MM.1S (cell line): ENCODE data around the gene TM4SF5.

Experiments used
- DNase-seq: peaks from one replicate; pipeline ENCODE4 v3.0.0-alpha.2; 2015
- H2AFZ ChIP-seq: fragments of 300-600 bp; sonication (generic); 2 replicates; pipeline ENCODE4 v1.6.0; 2016; ENCODE audit warnings: antibody characterized with exemption, low read length
- H3F3A ChIP-seq: fragments of 300-600 bp; sonication (generic); 2 replicates; pipeline ENCODE4 v1.6.1; 2016; ENCODE audit warnings: mild to moderate bottlenecking, antibody characterized with exemption, low read length, moderate library complexity, mixed read lengths; ENCODE audit not compliant: insufficient read depth
- H3K27ac ChIP-seq: fragments of 300-600 bp; sonication (generic); 2 replicates; pipeline ENCODE4 v1.5.1; 2016; ENCODE audit warnings: mild to moderate bottlenecking, low read length
- H3K27me3 ChIP-seq: fragments of 300-600 bp; sonication (generic); replicated peaks from 2 replicates; pipeline ENCODE4 v1.6.0; 2016; ENCODE audit warnings: low read length; ENCODE audit not compliant: insufficient read depth
- H3K36me3 ChIP-seq: fragments of 300-600 bp; sonication (generic); replicated peaks from 2 replicates; pipeline ENCODE4 v1.6.1; 2016; ENCODE audit warnings: mild to moderate bottlenecking, low read length, mixed read lengths; ENCODE audit not compliant: insufficient read depth
- H3K4me1 ChIP-seq: fragments of 300-600 bp; sonication (generic); 2 replicates; pipeline ENCODE4 v1.6.1; 2016; ENCODE audit warnings: low read length, mixed read lengths
- H3K4me2 ChIP-seq: fragments of 300-600 bp; sonication (generic); 2 replicates; pipeline ENCODE4 v1.6.0; 2016; ENCODE audit warnings: low read depth, low read length
- H3K4me3 ChIP-seq: fragments of 300-600 bp; sonication (generic); 2 replicates; pipeline ENCODE4 v1.5.1; 2016; ENCODE audit warnings: low read length, mixed read lengths
- H3K79me2 ChIP-seq: fragments of 300-600 bp; sonication (generic); 2 replicates; pipeline ENCODE4 v1.6.1; 2016; ENCODE audit warnings: mixed run types, low read length, mixed read lengths
- H3K9ac ChIP-seq: fragments of 300-600 bp; sonication (generic); 2 replicates; pipeline ENCODE4 v1.6.1; 2016; ENCODE audit warnings: low read length, mixed read lengths
- H3K9me2 ChIP-seq: fragments of 300-600 bp; sonication (generic); replicated peaks from 2 replicates; pipeline ENCODE4 v1.6.1; 2016; ENCODE audit warnings: mild to moderate bottlenecking, low read length, mixed read lengths; ENCODE audit not compliant: insufficient read depth
- H3K9me3 ChIP-seq: fragments of 300-600 bp; sonication (generic); replicated peaks from 2 replicates; pipeline ENCODE4 v1.6.1; 2016; ENCODE audit warnings: mild to moderate bottlenecking, low read length, mixed read lengths; ENCODE audit not compliant: insufficient read depth
- H4K20me1 ChIP-seq: fragments of 300-600 bp; sonication (generic); 2 replicates; pipeline ENCODE4 v1.6.1; 2016; ENCODE audit warnings: mild to moderate bottlenecking, low read length, moderate library complexity, mixed read lengths; ENCODE audit not compliant: insufficient read depth
- CTCF ChIP-seq: fragments of 300-600 bp; sonication (generic); IDR thresholded peaks from 2 replicates; pipeline ENCODE4 v1.5.1; 2016; ENCODE audit warnings: antibody characterized with exemption, low read length, mixed read lengths
- EZH2 ChIP-seq: fragments of 300-600 bp; sonication (generic); optimal IDR thresholded peaks from 2 replicates; pipeline ENCODE3; 2017; ENCODE audit warnings: low read depth, mild to moderate bottlenecking, antibody characterized with exemption, low read length, mixed read lengths
- EZH2phosphoT487 ChIP-seq: fragments of 300-600 bp; sonication (generic); IDR thresholded peaks from 2 replicates; pipeline ENCODE4 v1.6.1; 2018; ENCODE audit warnings: antibody characterized with exemption, low read length

The TM4SF5 gene

DNA sequence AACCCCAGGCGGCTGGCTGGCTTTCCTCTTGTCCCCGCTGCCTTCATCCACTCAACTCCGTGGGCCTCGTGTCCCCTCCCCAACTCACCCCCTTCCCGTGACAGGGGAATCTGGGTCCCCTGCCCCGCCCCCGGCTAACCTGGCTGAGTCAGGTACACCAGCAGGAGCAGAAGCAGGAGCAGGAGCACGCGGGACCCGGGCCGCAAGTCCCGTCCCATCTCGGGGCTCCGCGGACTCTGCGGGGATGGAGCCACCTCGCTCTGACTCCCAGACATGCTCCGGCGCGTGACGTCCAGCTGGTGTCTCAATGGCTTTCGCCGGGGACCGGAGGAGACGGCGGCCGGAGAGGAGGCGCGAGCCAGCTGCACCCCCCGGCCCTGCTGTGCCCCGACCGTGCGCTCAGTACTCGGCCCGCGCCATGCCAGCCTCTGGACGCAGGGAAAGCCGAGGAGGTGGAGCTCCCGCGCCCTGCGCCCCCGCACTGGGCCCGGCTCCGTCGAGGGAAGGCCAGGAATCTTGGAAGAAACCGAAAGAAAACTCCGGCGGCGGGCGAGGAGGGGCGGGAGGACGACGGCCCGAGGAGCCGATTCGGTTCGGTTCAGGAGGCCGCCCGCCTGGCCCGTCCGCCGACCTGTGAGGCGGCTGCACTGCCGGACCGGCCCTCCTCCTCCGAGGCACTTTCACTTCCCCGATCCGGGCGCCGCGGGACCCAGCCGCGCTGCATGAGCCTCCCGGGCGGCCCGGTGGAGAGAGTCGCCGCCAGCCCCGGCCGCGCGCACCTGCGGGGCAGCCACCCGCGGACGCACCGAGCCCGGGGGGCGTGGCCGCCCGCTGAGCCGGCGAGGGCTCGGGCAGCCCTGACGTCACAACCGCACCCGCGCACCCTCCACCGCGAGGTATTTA is 32.3 kb upstream of the TM4SF5 start, which contains the start of the genes CXCL16 and ZMYND15:
Gene CXCL16 (minus strand): TSS at position 807 of the 903 bp plus-strand sequence. CDS start 589 bp downstream, at position 218.
Gene ZMYND15 (plus strand): TSS at position 712 of the 903 bp plus-strand sequence. CDS start 716 bp downstream, outside the sequence.
- H3K27ac ChIP-seq, result no peak within 1 kb of the TSS
- H3K36me3 ChIP-seq, result no peaks in the 10 kb centered on the region
- peak within 1 kb of the TSS; percentile 99 for H2AFZ ChIP-seq
- H4K20me1 ChIP-seq, result no peaks in the 10 kb centered on the region
- H3K4me1 ChIP-seq, result peaks cover 10% of the 10 kb centered on the region
- H3K27me3 ChIP-seq, result peaks cover 16% of the 10 kb centered on the region; the same call in 1 of the 2 replicates
- H3K79me2 ChIP-seq, result no peaks in the 10 kb centered on the region
- peak within 1 kb of the TSS; percentile 88 for H3K4me3 ChIP-seq
- peak within 1 kb of the TSS; percentile 100 for H3K4me2 ChIP-seq
- no peaks in the 10 kb centered on the region for H3K9me2 ChIP-seq
- peaks cover 10% of the 10 kb centered on the region for H3F3A ChIP-seq
- no peaks in the 10 kb centered on the region for H3K9me3 ChIP-seq
- TF ChIP-seq EZH2 (no peak), EZH2phosphoT487 (no peak), CTCF (no peak)
- peak; percentile 67 for DNase-seq
- peak within 1 kb of the TSS; percentile 67 for H3K9ac ChIP-seq

DNA sequence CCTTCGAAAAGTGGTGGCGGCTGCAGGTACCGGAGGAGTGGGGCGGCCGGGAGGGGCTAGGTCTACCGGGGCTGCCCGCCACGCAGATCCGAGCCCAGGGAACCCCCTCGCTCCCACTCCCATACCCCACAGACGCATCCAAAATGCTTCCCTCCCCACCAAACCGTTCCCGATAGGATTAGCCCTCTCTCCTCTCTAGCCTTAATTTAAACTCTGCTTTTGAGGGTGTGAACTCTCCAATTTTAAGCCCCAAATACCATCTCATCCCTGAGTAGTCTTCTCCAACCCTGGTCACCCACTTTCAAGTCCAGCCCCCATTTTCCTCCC is 31.7 kb upstream of the TM4SF5 start:
- Histone ChIP-seq H3K9ac (no peak overlapping the region), H3K79me2 (no peaks in the 10 kb centered on the region), H3K27ac (no peak overlapping the region), H4K20me1 (no peaks in the 10 kb centered on the region), H3K4me3 (peak overlapping the region; percentile 88; the same call in 1 of the 2 replicates), H3K4me1 (peaks cover 10% of the 10 kb centered on the region), H3K9me2 (no peaks in the 10 kb centered on the region), H3K9me3 (no peaks in the 10 kb centered on the region), H3K4me2 (peak overlapping the region; percentile 100; the same call in 1 of the 2 replicates), H3K27me3 (peaks cover 16% of the 10 kb centered on the region; the same call in 1 of the 2 replicates), H3F3A (peaks cover 10% of the 10 kb centered on the region), H3K36me3 (no peaks in the 10 kb centered on the region), H2AFZ (no peak overlapping the region)
- TF ChIP-seq EZH2 (no peak), EZH2phosphoT487 (no peak), CTCF (no peak)
- no peak for DNase-seq

DNA sequence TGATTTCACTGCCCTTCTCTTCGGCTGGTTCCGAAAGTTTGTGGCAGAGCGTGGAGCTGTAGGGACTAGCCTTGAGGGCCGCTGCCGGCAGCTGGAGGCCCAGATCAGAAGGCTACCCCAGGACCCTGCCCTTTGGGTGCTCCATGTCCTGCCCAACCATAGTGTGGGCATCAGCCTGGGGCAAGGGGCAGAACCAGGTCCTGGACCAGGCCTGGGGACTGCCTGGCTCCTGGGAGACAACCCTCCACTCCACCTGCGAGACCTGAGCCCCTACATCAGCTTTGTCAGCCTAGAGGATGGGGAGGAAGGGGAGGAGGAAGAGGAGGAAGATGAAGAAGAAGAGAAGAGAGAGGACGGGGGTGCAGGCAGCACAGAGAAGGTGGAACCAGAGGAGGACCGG is 31.1 kb upstream of the TM4SF5 start:
- TF ChIP-seq CTCF (no peak), EZH2 (no peak), EZH2phosphoT487 (no peak)
- no peaks in the 10 kb centered on the region for H4K20me1 ChIP-seq
- peaks cover 16% of the 10 kb centered on the region; the same call in 1 of the 2 replicates for H3K27me3 ChIP-seq
- no peaks in the 10 kb centered on the region for H3K9me2 ChIP-seq
- no peak overlapping the region for H3K9ac ChIP-seq
- no peak overlapping the region for H3K4me3 ChIP-seq
- H3K9me3 ChIP-seq, result no peaks in the 10 kb centered on the region
- no peak overlapping the region for H3K27ac ChIP-seq
- H3K36me3 ChIP-seq, result no peaks in the 10 kb centered on the region
- H3K79me2 ChIP-seq, result no peaks in the 10 kb centered on the region
- no peak for DNase-seq
- H3K4me2 ChIP-seq, result no peak overlapping the region
- H3K4me1 ChIP-seq, result peaks cover 10% of the 10 kb centered on the region
- H2AFZ ChIP-seq, result no peak overlapping the region
- peaks cover 10% of the 10 kb centered on the region for H3F3A ChIP-seq
